HCT116 (cell line): ENCODE results near the gene SPRY4. TPM values are rescaled to one million over a fixed set of nuclear protein-coding genes. Genes with fewer than 3 reads are reported as not detected.

Source experiments
- ATAC-seq: fragments of 200-7000 bp; cut with Tn5 transposase; 2 replicates; pipeline ENCODE4 v1.9.1; 2020; ENCODE audit warnings: mild to moderate bottlenecking, moderate library complexity
- BruUV-seq: library from RNA; stranded (reverse); fragments of 400-500 nt; replicated peaks from 2 replicates; lab custom pipeline; 2021; lab: Mats Ljungman, UMichigan
- CTCF ChIA-PET: fragments of 300-600 bp; sonication (Branson Sonifier 250); formaldehyde crosslinking; loops from one replicate; lab custom pipeline; 2021; ENCODE audit warnings: antibody characterized with exemption; lab: Charles Lee
- POLR2A ChIA-PET: fragments of 300-600, 350-600 bp; sonication (Branson Sonifier 250); formaldehyde crosslinking; loops from one replicate; lab custom pipeline; 2021; ENCODE audit warnings: antibody characterized with exemption; lab: Charles Lee
- RAD21 ChIA-PET, 2 experiments: fragments of 300-600 bp; sonication (Branson Sonifier 250); formaldehyde crosslinking; loops; one replicate each; lab custom pipeline; 2023; ENCODE audit warnings: low total read pairs in 2 of 2; ENCODE audit not compliant: uncharacterized antibody in 2 of 2, unreplicated experiment in 2 of 2, low non-redundant PET in 1 of 2; lab: Charles Lee
- DNase-seq: peaks from one replicate; pipeline ENCODE4 v3.0.0-alpha.2; 2010; ENCODE audit warnings: low read depth, low spot score
- H2AFZ ChIP-seq: fragments of 200-600 bp; shearing (Covaris generic), sonication (generic); 2 replicates; pipeline ENCODE4 v1.6.1; 2017; ENCODE audit warnings: low read depth, mixed run types, mixed read lengths, antibody characterized with exemption, low read length; ENCODE audit not compliant: poor library complexity, severe bottlenecking
- H3K27ac ChIP-seq: 2 replicates; pipeline ENCODE4 v1.5.1; 2012; ENCODE audit warnings: low read depth, low read length
- H3K27me3 ChIP-seq: fragments of 200-600 bp; sonication (generic); 2 replicates; pipeline ENCODE4 v1.6.1; 2016; ENCODE audit warnings: mixed run types, low read length, mixed read lengths; ENCODE audit not compliant: insufficient read depth
- H3K36me3 ChIP-seq, 2 experiments: fragments of 200-500 bp in 1 of 2; fragments of 200-600 bp in 1 of 2; sonication (Bioruptor generic) in 1 of 2; sonication (generic) in 1 of 2; 2 replicates each; pipeline versions ENCODE4 v1.5.1 to v1.6.1; 2014 to 2016; ENCODE audit warnings: low read length in 2 of 2, inconsistent platforms in 1 of 2, mixed read lengths in 1 of 2, mixed run types in 1 of 2; ENCODE audit not compliant: insufficient read depth in 2 of 2, control insufficient read depth in 1 of 2
- H3K4me1 ChIP-seq, 2 experiments: fragments of 200-600 bp in 1 of 2; sonication (generic) in 1 of 2; 2 replicates each; pipeline versions ENCODE4 v1.5.1 to v1.6.1; 2012 to 2017; ENCODE audit warnings: low read length in 2 of 2, inconsistent platforms in 1 of 2, mild to moderate bottlenecking in 1 of 2, mixed read lengths in 1 of 2, mixed run types in 1 of 2, moderate library complexity in 1 of 2; ENCODE audit not compliant: insufficient read depth in 2 of 2, control insufficient read depth in 1 of 2
- H3K4me2 ChIP-seq: fragments of 200-600 bp; sonication (generic); 2 replicates; pipeline ENCODE4 v1.6.1; 2017; ENCODE audit warnings: mixed run types, low read length, mixed read lengths
- H3K4me3 ChIP-seq, 2 experiments: fragments of 200-600 bp in 1 of 2; sonication (generic) in 1 of 2; replicated peaks in 1 of 2; 2 replicates each; pipeline ENCODE4 v1.5.1; 2011 to 2016; ENCODE audit warnings: low read length in 2 of 2, control low read depth in 1 of 2, low read depth in 1 of 2, mild to moderate bottlenecking in 1 of 2, mixed read lengths in 1 of 2, mixed run types in 1 of 2
- H3K79me2 ChIP-seq: fragments of 200-600 bp; sonication (generic); 2 replicates; pipeline ENCODE4 v1.6.1; 2017; ENCODE audit warnings: mild to moderate bottlenecking, mixed run types, low read length, moderate library complexity, mixed read lengths; ENCODE audit not compliant: insufficient read depth
- H3K9ac ChIP-seq: fragments of 200-600 bp; sonication (generic); 2 replicates; pipeline ENCODE4 v1.6.1; 2016; ENCODE audit warnings: low read length, mixed read lengths
- H3K9me2 ChIP-seq: fragments of 200-600 bp; sonication (generic), shearing (Covaris generic); 2 replicates; pipeline ENCODE4 v1.6.1; 2017; ENCODE audit warnings: mixed run types, mild to moderate bottlenecking, moderate library complexity; ENCODE audit not compliant: insufficient read depth
- H3K9me3 ChIP-seq, 2 experiments: fragments of 200-500 bp in 1 of 2; fragments of 200-600 bp in 1 of 2; sonication (Bioruptor generic) in 1 of 2; sonication (generic) in 1 of 2; 2 replicates each; pipeline ENCODE4 v1.6.1; 2014 to 2017; ENCODE audit warnings: low read length in 2 of 2, mixed read lengths in 2 of 2, inconsistent platforms in 1 of 2, low read depth in 1 of 2, mild to moderate bottlenecking in 1 of 2, mixed run types in 1 of 2, moderate library complexity in 1 of 2; ENCODE audit not compliant: control insufficient read depth in 1 of 2, insufficient read depth in 1 of 2
- H4K20me1 ChIP-seq: fragments of 200-600 bp; sonication (generic), shearing (Covaris generic); 2 replicates; pipeline ENCODE4 v1.6.1; 2017; ENCODE audit warnings: mixed run types, mild to moderate bottlenecking, moderate library complexity; ENCODE audit not compliant: insufficient read depth
- EGR1 ChIP-seq: IDR thresholded peaks from 2 replicates; pipeline ENCODE4 v1.6.1; 2012; ENCODE audit warnings: low read depth
- EZH2 ChIP-seq: fragments of 200-600 bp; sonication (generic); IDR thresholded peaks from 2 replicates; pipeline ENCODE4 v1.6.1; 2017; ENCODE audit warnings: antibody characterized with exemption, mixed run types
- JUND ChIP-seq: IDR thresholded peaks from 2 replicates; pipeline ENCODE4 v1.6.1; 2012
- POLR2A ChIP-seq: IDR thresholded peaks from 2 replicates; pipeline ENCODE4 v1.7.0; 2011; ENCODE audit warnings: borderline replicate concordance; ENCODE audit not compliant: insufficient read depth, insufficient read length; ENCODE audit errors: extremely low read depth
- POLR2AphosphoS5 ChIP-seq: IDR thresholded peaks from 2 replicates; pipeline ENCODE4 v1.6.1; 2011; ENCODE audit warnings: mild to moderate bottlenecking, low read depth, low read length, moderate library complexity
- SIN3A ChIP-seq: IDR thresholded peaks from 2 replicates; pipeline ENCODE4 v1.6.1; 2012; ENCODE audit warnings: low read depth
- SP1 ChIP-seq: IDR thresholded peaks from 2 replicates; pipeline ENCODE4 v1.6.1; 2012; ENCODE audit warnings: low read depth
- SRF ChIP-seq: IDR thresholded peaks from 2 replicates; pipeline ENCODE4 v1.6.1; 2012; ENCODE audit warnings: low read depth
- intact Hi-C: fragments of 100-400 bp; cut with micrococcal nuclease; formaldehyde crosslinking; loops from 2 replicates; pipeline ENCODE4 v1.10.0; 2022
- total RNA-seq: library from RNA; stranded (reverse); gene quantifications from one replicate; pipeline ENCODE4 v1.2.1, GENCODE V29; 2021; ENCODE audit not compliant: unreplicated experiment
- TF ChIP-seq, protein P1 (sequence below): IDR thresholded peaks from 2 replicates; pipeline ENCODE4 v1.6.1; 2012
- TF ChIP-seq, protein P2 (sequence below), 3 experiments: fragments of 200-600 bp in 1 of 3; sonication (generic) in 1 of 3; IDR thresholded peaks in 2 of 3; conservative IDR thresholded peaks in 1 of 3; 2 replicates each; pipeline ENCODE4 v1.5.1; 2012 to 2017; ENCODE audit warnings: low read depth in 2 of 3, low read length in 2 of 3, antibody characterized with exemption in 1 of 3, borderline replicate concordance in 1 of 3, control low read depth in 1 of 3, mild to moderate bottlenecking in 1 of 3, mixed read lengths in 1 of 3, mixed run types in 1 of 3, moderate library complexity in 1 of 3; ENCODE audit not compliant: insufficient read depth in 1 of 3

SPRY4 gene
- total RNA-seq, 1 experiment from 2014 or later: 112 TPM

DNA sequence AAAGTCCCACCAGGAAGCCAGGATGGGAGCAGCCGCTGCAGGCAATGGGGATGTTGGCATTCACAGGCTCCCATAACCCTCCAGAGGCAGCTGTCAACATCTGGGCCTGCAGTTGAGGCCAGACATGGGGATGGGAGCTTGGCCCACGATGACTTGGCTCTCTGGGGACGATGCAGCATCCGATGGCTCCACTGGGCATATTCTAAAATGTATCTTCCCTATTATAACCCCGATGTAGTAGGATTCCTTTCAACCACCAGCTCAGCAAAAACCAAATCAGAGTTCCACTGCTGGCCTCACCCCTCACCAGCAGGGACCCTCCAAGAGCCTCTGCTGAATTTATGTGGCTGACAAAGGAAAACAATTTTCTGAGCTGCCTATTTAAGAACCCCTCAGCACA, 7.1 kb downstream of the SPRY4 start:
- H3K4me2 ChIP-seq: no peak overlapping the region; the same call in 1 of the 2 replicates
- ATAC-seq (no peak), DNase-seq (no peak)
- no peak overlapping the region for H2AFZ ChIP-seq
- H3K9me2 ChIP-seq: no peaks in the 10 kb centered on the region
- peaks cover 69 to 72% of the 10 kb centered on the region in 2 experiments for H3K4me1 ChIP-seq
- H3K36me3 ChIP-seq: peaks cover 25 to 62% of the 10 kb centered on the region in 2 experiments
- peaks cover 63% of the 10 kb centered on the region for H4K20me1 ChIP-seq
- H3K79me2 ChIP-seq: peaks cover 100% of the 10 kb centered on the region
- no peak overlapping the region for H3K4me3 ChIP-seq
- intact Hi-C loops: loop anchor here (2.0 kb wide), 1 partner anchor 231 kb away; no protein-coding TSS in a partner anchor
- ChIA-PET POLR2A (interaction anchor here (0.7 to 1.6 kb wide), 2 partner anchors 45 to 256 kb away, joined by 3 to 6 read pairs; no protein-coding TSS in a partner anchor), RAD21 (no interaction called here), CTCF (no interaction called here)
- no peaks in the 10 kb centered on the region for H3K9me3 ChIP-seq
- H3K27me3 ChIP-seq: no peaks in the 10 kb centered on the region
- peak overlapping the region; percentile 13; the same call in 1 of the 2 replicates for H3K27ac ChIP-seq
- no peak overlapping the region; the same call in 1 of the 2 replicates for H3K9ac ChIP-seq
- TF ChIP-seq JUND (no peak), SIN3A (no peak), POLR2A (no peak), EZH2 (no peak), SRF (no peak), SP1 (no peak), EGR1 (no peak), POLR2AphosphoS5 (peak; percentile 12)
- TF ChIP-seq, protein P1, sequence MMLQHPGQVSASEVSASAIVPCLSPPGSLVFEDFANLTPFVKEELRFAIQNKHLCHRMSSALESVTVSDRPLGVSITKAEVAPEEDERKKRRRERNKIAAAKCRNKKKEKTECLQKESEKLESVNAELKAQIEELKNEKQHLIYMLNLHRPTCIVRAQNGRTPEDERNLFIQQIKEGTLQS: no peak
- TF ChIP-seq, protein P2, sequence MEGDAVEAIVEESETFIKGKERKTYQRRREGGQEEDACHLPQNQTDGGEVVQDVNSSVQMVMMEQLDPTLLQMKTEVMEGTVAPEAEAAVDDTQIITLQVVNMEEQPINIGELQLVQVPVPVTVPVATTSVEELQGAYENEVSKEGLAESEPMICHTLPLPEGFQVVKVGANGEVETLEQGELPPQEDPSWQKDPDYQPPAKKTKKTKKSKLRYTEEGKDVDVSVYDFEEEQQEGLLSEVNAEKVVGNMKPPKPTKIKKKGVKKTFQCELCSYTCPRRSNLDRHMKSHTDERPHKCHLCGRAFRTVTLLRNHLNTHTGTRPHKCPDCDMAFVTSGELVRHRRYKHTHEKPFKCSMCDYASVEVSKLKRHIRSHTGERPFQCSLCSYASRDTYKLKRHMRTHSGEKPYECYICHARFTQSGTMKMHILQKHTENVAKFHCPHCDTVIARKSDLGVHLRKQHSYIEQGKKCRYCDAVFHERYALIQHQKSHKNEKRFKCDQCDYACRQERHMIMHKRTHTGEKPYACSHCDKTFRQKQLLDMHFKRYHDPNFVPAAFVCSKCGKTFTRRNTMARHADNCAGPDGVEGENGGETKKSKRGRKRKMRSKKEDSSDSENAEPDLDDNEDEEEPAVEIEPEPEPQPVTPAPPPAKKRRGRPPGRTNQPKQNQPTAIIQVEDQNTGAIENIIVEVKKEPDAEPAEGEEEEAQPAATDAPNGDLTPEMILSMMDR (IDR thresholded peaks at IDR 0.05 in 2 of 3, conservative IDR thresholded peaks at IDR 0.05 in 1 of 3; ENCODE audit: borderline replicate concordance in 1 of 3, insufficient read depth in 1 of 3, low read depth in 2 of 3, low read length in 2 of 3): peak in 2 of 3 experiments; percentile 23 to 40; a peak in 3 of 6 replicates
- BruUV-seq: no TSS peak
